NOMO-1 treated with DMSO at 0.1 percent for 48 hours (cell line): ENCODE measurements around the gene CUL9.

ENCODE experiments used
- DNase-seq: peaks from one replicate; lab custom pipeline; 2025; ENCODE audit not compliant: unreplicated experiment; lab: John Stamatoyannopoulos, UW

The CUL9 gene

DNA sequence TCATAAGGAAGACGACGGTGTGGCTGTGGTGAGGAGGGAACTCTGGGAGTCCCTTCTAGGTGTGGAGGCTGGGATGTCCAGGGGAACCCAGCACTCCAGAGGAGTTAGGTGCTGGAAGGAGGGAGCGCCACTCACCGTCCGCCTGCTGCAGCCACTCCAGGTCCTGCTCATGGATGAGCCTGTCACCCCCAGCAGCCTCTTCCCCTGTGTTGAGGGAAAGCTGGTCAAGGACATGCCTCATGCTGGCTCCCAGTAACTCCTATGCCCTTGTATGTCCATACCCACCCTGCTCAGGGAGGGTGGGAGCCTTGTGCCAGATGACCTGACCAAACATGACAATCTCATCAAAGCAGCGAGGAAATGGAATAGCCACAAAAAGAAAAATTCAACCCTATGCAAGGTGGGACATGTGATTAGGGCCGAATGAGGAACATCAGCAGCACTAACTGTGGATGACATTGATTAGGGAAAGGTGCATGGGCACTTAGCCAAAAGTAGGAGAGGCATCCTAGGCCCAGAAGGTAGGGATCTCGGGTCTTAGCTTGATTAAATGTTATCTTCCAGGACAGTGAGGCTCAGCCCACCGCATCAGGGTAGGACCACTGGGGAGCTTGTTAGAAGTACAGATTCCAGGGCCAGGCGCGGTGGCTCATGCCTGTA lies 44.3 kb downstream of the CUL9 start:
- no peak for DNase-seq

DNA sequence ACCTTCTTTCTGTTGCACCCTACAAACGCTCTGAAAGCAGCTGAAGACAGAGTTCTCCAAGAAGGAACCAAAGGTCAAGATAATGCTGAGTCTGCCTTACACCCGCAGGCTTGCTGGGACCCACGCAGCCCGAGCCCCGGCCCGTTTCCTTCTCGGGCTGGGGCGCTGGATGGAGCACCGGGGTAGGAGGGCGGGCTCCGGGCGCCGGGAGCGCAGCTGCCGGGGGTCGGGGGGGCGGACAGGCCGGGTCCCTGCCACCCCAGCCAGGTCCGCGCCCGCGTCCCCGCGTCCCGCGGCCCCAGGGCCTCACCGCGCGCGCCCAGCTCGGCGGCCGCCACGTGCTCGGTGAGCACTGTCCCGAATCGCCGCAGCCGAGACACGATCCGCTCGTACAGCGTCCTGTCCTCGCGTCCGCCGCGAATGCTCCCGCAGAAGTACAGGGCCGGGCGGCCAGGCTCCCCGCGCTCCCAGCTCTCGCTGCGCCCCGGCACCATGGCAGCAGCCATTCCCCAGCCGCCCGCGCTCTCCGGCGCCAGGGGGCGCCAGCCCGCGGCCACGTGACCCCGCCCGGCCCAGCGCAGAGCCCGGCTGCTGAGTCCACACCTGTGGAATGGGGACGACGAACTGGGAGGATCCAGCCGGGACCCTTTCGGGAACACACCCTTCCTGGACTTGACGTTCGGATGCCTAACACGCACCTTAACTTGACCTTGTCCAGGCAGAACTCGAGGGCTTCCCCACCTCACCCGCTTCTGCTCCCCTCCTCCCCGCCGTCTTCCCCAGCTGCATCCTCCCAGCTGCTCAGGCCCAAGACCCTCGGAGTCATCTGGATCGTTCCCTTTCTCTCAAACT lies 47.2 kb downstream of the CUL9 start, which contains the start of gene DNPH1:
DNPH1 (minus strand) TSS at position 531 of the 852 bp plus-strand sequence; CDS start at position 506, 25 bp downstream.
- DNase-seq: peak; percentile 36

DNA sequence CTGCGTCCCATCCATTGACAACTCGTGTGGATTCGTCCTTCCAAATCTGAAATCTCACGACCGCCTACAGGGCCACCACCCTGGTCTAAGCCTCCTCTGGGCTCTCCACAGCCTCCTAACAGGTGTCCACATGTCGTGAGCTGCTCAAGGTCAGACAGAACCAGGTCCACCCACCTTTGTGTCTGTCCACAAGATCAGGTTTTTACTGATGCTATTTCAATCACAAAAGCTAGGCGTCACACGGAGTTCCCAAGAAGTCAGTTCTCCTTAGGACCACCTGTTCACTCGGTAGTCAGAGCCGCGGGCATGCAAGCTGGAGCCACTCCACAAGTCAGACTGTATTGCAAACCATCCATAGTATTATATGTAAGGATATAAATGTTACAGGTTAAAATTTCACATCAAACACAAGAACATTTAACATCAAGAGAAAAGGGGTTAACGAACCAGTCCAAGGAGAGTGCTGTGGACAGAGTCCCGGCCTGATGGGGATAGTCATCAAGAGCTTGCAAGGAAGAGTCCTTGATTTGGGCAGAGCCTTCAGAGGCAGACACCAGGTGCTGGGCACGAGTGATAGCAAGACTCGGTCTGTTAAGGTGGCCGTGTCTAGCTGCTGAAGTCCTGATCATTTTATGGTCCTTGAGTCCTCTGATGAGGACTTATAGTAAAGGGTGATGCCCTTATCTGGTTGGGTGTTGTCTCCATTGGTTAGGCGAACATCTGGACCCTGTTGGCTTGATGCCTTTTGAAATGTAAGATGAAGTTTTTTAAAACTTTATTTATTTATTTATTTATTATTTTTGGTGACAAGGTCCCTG lies 48.0 kb downstream of the CUL9 start:
- no peak for DNase-seq

- DNase-seq: no peak
Measured at GRCh38 chr6:43231053-43231452, 49.1 kb downstream of the CUL9 start.

- DNase-seq: no peak
Measured at GRCh38 chr6:43231735-43232450, 49.9 kb downstream of the CUL9 start.

- DNase-seq: no peak
Measured at GRCh38 chr6:43235841-43236240, 53.8 kb downstream of the CUL9 start.

DNA sequence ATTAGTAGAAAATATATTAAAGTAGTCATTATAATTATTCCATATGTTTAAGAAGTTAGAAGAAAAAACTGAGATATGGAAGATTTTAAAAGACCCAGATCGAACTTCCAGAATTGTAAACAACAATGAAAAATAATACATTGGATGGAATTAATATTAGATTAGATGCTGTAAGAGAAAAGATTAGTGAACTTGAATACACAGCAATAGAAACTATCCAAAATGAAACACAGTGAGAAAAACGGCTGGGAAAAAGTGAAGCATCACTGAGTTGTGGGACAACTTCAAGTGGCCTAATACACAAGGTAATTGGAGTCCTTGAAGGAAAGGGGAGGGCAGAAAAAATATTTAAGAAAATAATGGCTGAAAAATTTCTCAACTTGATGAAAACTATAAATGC lies 57.1 kb downstream of the CUL9 start:
- DNase-seq: no peak

DNA sequence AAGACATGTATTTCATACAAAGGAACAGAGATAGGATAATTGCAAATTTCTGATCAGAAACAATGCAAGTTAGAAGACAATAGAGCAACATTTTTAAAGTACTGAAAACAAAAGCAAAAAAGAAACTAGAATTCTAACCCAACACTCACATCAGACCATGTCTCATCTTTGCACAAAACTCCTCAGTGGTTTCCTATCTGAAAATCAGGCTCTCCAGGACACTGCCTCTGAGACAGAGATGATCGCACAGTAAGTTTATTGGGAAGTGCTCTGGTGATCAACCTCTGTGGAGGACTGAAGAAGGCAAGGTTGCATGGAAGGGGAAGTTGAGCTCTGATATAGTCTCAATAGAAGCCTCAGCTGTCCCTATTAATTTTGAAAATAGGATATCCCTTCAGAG lies 59.0 kb downstream of the CUL9 start:
- DNase-seq: peak; percentile 35

DNA sequence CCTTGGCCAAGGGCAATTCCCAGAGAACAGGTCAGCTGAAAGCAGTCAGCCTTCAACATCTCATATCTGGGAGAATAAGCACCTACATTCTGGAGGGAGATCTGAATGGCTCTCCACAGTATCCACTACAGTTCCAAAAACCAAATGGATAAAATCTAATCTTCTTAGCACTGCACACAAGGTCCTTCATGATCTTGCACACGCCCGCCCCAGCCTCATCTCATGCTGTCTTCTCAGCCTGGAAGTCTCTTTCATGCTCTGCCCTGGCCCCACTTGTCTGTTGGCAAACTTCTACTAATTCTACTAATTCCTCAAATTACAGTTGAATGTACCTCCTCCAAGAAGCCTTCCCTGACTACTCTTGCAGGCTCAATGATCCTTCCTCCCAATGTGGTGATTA lies 59.5 kb downstream of the CUL9 start:
- DNase-seq: no peak

DNA sequence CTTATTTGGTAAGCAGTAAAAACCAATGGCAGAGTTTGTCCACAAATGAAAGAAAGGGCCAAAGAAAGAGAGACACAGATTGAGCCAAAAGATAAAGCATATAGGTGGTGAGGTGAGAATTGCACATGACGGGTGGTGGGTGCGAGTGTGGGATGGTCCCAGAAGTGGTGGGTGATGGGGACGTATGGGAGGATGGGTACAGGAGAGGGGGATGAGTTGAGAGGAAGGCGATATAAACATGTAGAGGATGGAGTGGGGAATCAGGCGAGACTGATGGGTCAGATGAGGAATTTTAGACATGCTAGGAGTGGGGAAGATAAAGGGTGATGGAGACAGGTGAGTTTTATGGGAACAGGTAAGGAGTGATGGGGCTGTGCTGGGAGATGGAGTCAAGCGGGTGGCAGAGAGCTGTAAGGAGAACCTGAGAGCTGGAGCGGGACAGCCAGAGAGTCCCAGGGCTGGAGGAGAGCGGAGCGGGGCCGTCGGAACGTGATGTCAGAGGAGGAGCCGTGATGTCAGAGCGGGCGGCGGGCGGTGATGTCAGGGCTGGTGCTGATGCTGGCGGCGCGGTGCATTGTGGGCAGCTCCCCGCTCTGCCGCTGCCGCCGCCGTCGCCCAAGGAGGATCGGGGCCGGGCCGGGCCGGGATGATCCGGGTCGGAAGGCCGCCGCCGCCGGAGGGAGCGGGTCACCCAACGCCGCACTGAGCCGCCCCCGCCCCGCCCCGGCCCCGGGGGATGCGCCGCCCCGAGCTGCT lies 61.1 kb downstream of the CUL9 start, which contains the start of gene TTBK1:
TTBK1 (plus strand) TSS at position 574 of the 756 bp plus-strand sequence. CDS start 3,180 bp downstream, outside the sequence.
- no peak for DNase-seq

- no peak for DNase-seq
Measured at GRCh38 chr6:43243664-43244321, 61.8 kb downstream of the CUL9 start.

GRCh38 chr6:43246301-43247113 lies 64.5 kb downstream of the CUL9 start:
- DNase-seq: no peak

- peak; percentile 68 for DNase-seq
Measured at GRCh38 chr6:43247114-43247999, 65.4 kb downstream of the CUL9 start.

- DNase-seq: no peak
Measured at GRCh38 chr6:43248101-43248500, 66.1 kb downstream of the CUL9 start.

- no peak for DNase-seq
Measured at GRCh38 chr6:43248791-43249190, 66.8 kb downstream of the CUL9 start.

DNA sequence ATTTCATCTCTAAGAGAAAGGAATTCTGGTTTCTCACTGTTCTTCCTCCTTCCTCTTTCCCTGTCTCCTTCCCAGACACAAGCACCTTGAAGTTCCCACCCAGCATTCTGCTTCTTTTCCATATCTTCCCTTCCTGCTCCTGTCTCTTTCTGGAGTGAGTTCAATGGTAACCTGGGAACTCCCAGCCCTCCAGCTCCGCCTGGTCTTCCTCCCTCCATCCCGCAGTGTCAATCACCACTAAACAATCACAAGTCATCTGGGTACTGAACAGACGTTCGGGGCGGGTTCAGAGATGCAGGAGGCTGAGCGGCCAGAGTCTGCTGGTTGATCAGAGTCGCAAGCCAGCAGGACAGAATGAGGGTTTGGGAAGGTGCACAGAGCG lies 69.0 kb downstream of the CUL9 start:
- DNase-seq: no peak

- no peak for DNase-seq
Measured at GRCh38 chr6:43253401-43253800, 71.4 kb downstream of the CUL9 start.
